KMS-11 (cell line): Measurements from ENCODE around the gene NCKAP1.

Source experiments
- H2AFZ ChIP-seq: fragments of 200-600 bp; sonication (generic); 2 replicates; pipeline ENCODE4 v1.6.1; 2016; ENCODE audit warnings: antibody characterized with exemption, mixed run types, low read depth
- H3K27ac ChIP-seq: fragments of 200-600 bp; sonication (generic); 2 replicates; pipeline ENCODE4 v1.6.1; 2016; ENCODE audit warnings: mild to moderate bottlenecking, mixed run types
- H3K27me3 ChIP-seq: fragments of 200-600 bp; sonication (generic); 2 replicates; pipeline ENCODE4 v1.6.1; 2017; ENCODE audit warnings: mild to moderate bottlenecking, low read depth, mixed run types, moderate library complexity; ENCODE audit not compliant: insufficient read depth
- H3K36me3 ChIP-seq: fragments of 200-600 bp; sonication (generic); 2 replicates; pipeline ENCODE4 v1.6.1; 2017; ENCODE audit warnings: mild to moderate bottlenecking, mixed run types; ENCODE audit not compliant: insufficient read depth
- H3K4me1 ChIP-seq: fragments of 200-600 bp; sonication (generic); 2 replicates; pipeline ENCODE4 v1.6.1; 2016; ENCODE audit warnings: mild to moderate bottlenecking, low read depth, mixed run types; ENCODE audit not compliant: poor library complexity, severe bottlenecking
- H3K4me2 ChIP-seq: fragments of 200-600 bp; sonication (generic); 2 replicates; pipeline ENCODE4 v1.7.0; 2016; ENCODE audit warnings: mild to moderate bottlenecking, mixed run types
- H3K4me3 ChIP-seq: fragments of 200-600 bp; sonication (generic); IDR thresholded peaks from 2 replicates; pipeline ENCODE4 v1.6.1; 2017; ENCODE audit warnings: low read depth, low read length, mixed read lengths; ENCODE audit not compliant: insufficient read depth
- H3K79me2 ChIP-seq: fragments of 200-600 bp; sonication (generic); 2 replicates; pipeline ENCODE4 v1.6.1; 2016; ENCODE audit warnings: low read depth, mixed run types; ENCODE audit not compliant: insufficient read depth
- H3K9ac ChIP-seq: fragments of 200-600 bp; sonication (generic); 2 replicates; pipeline ENCODE4 v1.6.1; 2016; ENCODE audit warnings: mild to moderate bottlenecking, mixed run types
- H4K20me1 ChIP-seq: fragments of 200-600 bp; sonication (generic); 2 replicates; pipeline ENCODE4 v1.6.1; 2016; ENCODE audit warnings: mild to moderate bottlenecking, mixed run types; ENCODE audit not compliant: insufficient read depth
- TF ChIP-seq, protein P1 (sequence below): fragments of 200-600 bp; sonication (generic); conservative IDR thresholded peaks from 2 replicates; pipeline ENCODE4 v1.6.1; 2017; ENCODE audit warnings: low read depth, mild to moderate bottlenecking, antibody characterized with exemption, low read length, moderate library complexity, mixed read lengths

NCKAP1 gene

GRCh38 chr2:183034806-183035205 lies 3.5 kb downstream of the NCKAP1 start:
- TF ChIP-seq, protein P1, sequence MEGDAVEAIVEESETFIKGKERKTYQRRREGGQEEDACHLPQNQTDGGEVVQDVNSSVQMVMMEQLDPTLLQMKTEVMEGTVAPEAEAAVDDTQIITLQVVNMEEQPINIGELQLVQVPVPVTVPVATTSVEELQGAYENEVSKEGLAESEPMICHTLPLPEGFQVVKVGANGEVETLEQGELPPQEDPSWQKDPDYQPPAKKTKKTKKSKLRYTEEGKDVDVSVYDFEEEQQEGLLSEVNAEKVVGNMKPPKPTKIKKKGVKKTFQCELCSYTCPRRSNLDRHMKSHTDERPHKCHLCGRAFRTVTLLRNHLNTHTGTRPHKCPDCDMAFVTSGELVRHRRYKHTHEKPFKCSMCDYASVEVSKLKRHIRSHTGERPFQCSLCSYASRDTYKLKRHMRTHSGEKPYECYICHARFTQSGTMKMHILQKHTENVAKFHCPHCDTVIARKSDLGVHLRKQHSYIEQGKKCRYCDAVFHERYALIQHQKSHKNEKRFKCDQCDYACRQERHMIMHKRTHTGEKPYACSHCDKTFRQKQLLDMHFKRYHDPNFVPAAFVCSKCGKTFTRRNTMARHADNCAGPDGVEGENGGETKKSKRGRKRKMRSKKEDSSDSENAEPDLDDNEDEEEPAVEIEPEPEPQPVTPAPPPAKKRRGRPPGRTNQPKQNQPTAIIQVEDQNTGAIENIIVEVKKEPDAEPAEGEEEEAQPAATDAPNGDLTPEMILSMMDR: no peak
- Histone ChIP-seq H2AFZ (no peak overlapping the region), H3K36me3 (no peaks in the 10 kb centered on the region), H3K4me3 (no peak overlapping the region), H3K27ac (no peak overlapping the region), H3K9ac (no peak overlapping the region), H4K20me1 (peaks cover 15% of the 10 kb centered on the region; the same call in 1 of the 2 replicates), H3K27me3 (peaks cover 29% of the 10 kb centered on the region), H3K4me2 (no peak overlapping the region), H3K4me1 (peaks cover 26% of the 10 kb centered on the region), H3K79me2 (peaks cover 14% of the 10 kb centered on the region; the same call in 1 of the 2 replicates)

GRCh38 chr2:183033951-183034350 lies 4.3 kb downstream of the NCKAP1 start:
- no peak overlapping the region for H3K9ac ChIP-seq
- H4K20me1 ChIP-seq: peaks cover 15% of the 10 kb centered on the region; the same call in 1 of the 2 replicates
- H3K27me3 ChIP-seq: peaks cover 29% of the 10 kb centered on the region
- no peak overlapping the region for H3K27ac ChIP-seq
- no peak overlapping the region for H3K4me3 ChIP-seq
- peaks cover 14% of the 10 kb centered on the region; the same call in 1 of the 2 replicates for H3K79me2 ChIP-seq
- no peaks in the 10 kb centered on the region for H3K36me3 ChIP-seq
- H3K4me1 ChIP-seq: peaks cover 26% of the 10 kb centered on the region
- H3K4me2 ChIP-seq: no peak overlapping the region
- no peak overlapping the region for H2AFZ ChIP-seq
- TF ChIP-seq, protein P1: no peak

DNA sequence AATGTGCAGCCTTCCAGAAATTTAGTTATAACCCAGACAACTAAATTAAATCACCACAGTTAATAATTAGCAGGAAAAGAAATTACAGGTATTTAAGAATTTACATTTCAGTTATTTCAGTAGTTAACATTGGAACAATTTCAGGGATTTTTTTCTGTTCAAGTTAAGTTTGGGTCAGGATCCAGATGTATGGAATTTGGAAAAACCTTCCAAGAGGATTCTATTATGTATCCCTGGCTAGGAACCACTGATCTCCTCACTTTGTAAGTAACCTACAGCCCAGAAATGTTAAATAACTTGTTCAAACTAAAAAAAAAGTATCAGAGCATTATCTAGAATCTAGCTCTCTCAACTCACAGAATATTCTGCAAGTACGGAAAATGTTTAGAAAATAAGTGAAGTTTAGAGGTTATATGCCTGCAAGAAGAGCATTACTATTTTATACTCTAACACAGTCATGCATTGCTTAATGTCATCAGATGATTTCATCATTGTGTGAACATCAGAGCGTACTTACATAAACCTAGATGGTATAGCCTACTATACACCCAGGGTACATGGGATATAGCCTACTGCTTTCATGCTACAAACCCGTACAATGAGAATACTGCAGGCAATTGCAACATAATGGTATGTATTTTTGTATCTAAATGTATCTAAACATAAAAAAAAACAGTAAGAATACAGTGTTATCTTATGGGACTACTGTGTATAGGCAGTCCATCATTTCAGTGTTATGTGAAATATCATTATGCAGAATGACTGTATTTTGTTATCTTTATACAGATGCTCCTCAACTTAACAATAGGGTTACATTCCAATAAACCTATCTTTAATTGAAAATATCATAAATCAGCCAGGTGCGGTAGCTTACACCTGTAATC lies 6.1 kb downstream of the NCKAP1 start:
- Histone ChIP-seq H3K9ac (no peak overlapping the region), H2AFZ (no peak overlapping the region), H3K27ac (no peak overlapping the region), H3K4me3 (no peak overlapping the region), H3K27me3 (peaks cover 28% of the 10 kb centered on the region), H3K4me1 (peaks cover 26% of the 10 kb centered on the region), H3K79me2 (peaks cover 14% of the 10 kb centered on the region; the same call in 1 of the 2 replicates), H3K4me2 (no peak overlapping the region), H4K20me1 (peaks cover 15% of the 10 kb centered on the region; the same call in 1 of the 2 replicates), H3K36me3 (no peaks in the 10 kb centered on the region)
- TF ChIP-seq, protein P1: no peak

GRCh38 chr2:183029219-183029618 lies 9.0 kb downstream of the NCKAP1 start:
- H2AFZ ChIP-seq: no peak overlapping the region
- peaks cover 4% of the 10 kb centered on the region for H3K4me1 ChIP-seq
- H3K27me3 ChIP-seq: peaks cover 6% of the 10 kb centered on the region
- H4K20me1 ChIP-seq: no peaks in the 10 kb centered on the region
- H3K4me3 ChIP-seq: no peak overlapping the region
- TF ChIP-seq, protein P1: no peak
- H3K36me3 ChIP-seq: no peaks in the 10 kb centered on the region
- peaks cover 15% of the 10 kb centered on the region; the same call in 1 of the 2 replicates for H3K79me2 ChIP-seq
- H3K27ac ChIP-seq: no peak overlapping the region
- H3K9ac ChIP-seq: no peak overlapping the region
- H3K4me2 ChIP-seq: no peak overlapping the region
